Eye (tissue), 1 donor: ENCODE results near the gene PAFAH1B2.
"Not testable (repeated sequence)": the region's sequence is repeated elsewhere in the genome, so short reads cannot be mapped to it uniquely, and the experiment has no call there.

Experiments
- DNase-seq: peaks from one replicate; pipeline ENCODE4 v3.0.0-alpha.2; 2015

PAFAH1B2 gene

GRCh38 chr11:117206111-117206510 is 62.0 kb downstream of the PAFAH1B2 start:
- not testable (repeated sequence) for DNase-seq

GRCh38 chr11:117206859-117207258 is 62.8 kb downstream of the PAFAH1B2 start:
- DNase-seq, result not testable (repeated sequence)

GRCh38 chr11:117207481-117207880 is 63.4 kb downstream of the PAFAH1B2 start:
- not testable (repeated sequence) for DNase-seq

- not testable (repeated sequence) for DNase-seq
Observed at GRCh38 chr11:117208710-117209109, 64.6 kb downstream of the PAFAH1B2 start.

GRCh38 chr11:117209351-117210125 is 65.5 kb downstream of the PAFAH1B2 start:
- not testable (repeated sequence) for DNase-seq

GRCh38 chr11:117210620-117211019 is 66.5 kb downstream of the PAFAH1B2 start:
- DNase-seq, result no peak

GRCh38 chr11:117212697-117213355 is 68.7 kb downstream of the PAFAH1B2 start:
- no peak for DNase-seq

GRCh38 chr11:117214404-117215110 is 70.5 kb downstream of the PAFAH1B2 start:
- no peak for DNase-seq

- no peak for DNase-seq
Observed at GRCh38 chr11:117217141-117218084, 73.3 kb downstream of the PAFAH1B2 start.

GRCh38 chr11:117218133-117218915 is 74.2 kb downstream of the PAFAH1B2 start:
- no peak for DNase-seq

- DNase-seq, result no peak
Observed at GRCh38 chr11:117219001-117219400, 74.9 kb downstream of the PAFAH1B2 start.

GRCh38 chr11:117219455-117219854 is 75.4 kb downstream of the PAFAH1B2 start:
- DNase-seq, result no peak

GRCh38 chr11:117219995-117220394 is 75.9 kb downstream of the PAFAH1B2 start:
- no peak for DNase-seq

- DNase-seq, result no peak
Observed at GRCh38 chr11:117220568-117220967, 76.5 kb downstream of the PAFAH1B2 start.

GRCh38 chr11:117220999-117221774 is 77.1 kb downstream of the PAFAH1B2 start:
- no peak for DNase-seq

GRCh38 chr11:117221775-117222517 is 77.9 kb downstream of the PAFAH1B2 start:
- DNase-seq, result no peak

- no peak for DNase-seq
Observed at GRCh38 chr11:117222991-117223740, 79.1 kb downstream of the PAFAH1B2 start.

- no peak for DNase-seq
Observed at GRCh38 chr11:117223741-117224689, 79.9 kb downstream of the PAFAH1B2 start.
